DMS53 treated with DMSO at 0.1 percent for 48 hours (cell line): ENCODE measurements around the gene PDSS2.
A peak's percentile ranks its signal among the peaks of the same experiment; 100 is the strongest.
"Not testable (repeated sequence)": the region's sequence is repeated elsewhere in the genome, so short reads cannot be mapped to it uniquely, and the experiment has no call there.

Source experiments
- DNase-seq: peaks from one replicate; lab custom pipeline; 2025; ENCODE audit not compliant: unreplicated experiment; lab: John Stamatoyannopoulos, UW

Gene PDSS2

DNA sequence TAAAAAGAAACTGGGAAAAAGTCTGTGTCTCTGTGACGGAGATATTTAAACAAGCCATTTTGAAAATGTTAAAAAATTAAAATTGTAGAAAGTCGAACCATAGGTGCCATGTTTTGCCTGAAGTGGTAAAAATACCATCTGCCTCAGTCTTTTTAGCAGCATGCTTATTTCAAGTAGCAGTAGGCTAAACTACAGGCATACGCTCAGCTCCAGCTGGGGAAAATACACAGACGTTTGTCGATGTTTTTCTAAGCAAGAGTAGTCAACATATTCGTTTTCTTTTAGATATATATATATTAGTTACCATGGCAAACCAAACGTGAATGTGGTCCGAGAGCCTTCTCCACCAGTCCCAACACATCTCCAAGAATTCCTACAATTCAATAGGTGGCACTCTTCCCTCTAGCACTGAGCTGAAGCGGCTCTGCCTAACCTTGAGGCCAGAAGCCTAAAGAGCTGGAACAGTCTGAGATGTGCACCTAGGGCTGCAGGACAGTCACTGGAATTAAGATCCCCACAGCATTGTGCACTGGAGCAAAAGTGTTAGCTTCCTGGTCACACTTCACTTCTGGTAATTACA lies 273.9 kb downstream of the PDSS2 start:
- DNase-seq, result no peak

DNA sequence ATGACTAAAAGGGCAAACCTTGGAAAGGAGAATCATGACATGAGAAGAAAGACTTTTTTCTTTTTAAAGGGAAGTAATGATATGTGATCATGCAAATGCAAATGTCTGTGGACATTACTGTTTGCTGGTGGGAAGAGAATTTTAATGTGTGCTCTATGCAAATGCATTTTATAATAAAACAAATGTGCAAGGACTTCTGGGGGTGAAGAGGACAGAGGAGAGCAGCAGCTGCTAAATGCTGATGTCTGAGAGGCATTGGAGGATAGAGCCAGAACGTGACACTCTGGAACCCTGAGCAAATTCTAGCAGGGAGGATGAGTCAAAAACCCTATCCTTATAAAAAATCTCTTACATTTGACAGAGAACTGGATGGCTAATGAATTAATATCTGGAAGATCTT lies 274.9 kb downstream of the PDSS2 start:
- DNase-seq, result no peak

DNA sequence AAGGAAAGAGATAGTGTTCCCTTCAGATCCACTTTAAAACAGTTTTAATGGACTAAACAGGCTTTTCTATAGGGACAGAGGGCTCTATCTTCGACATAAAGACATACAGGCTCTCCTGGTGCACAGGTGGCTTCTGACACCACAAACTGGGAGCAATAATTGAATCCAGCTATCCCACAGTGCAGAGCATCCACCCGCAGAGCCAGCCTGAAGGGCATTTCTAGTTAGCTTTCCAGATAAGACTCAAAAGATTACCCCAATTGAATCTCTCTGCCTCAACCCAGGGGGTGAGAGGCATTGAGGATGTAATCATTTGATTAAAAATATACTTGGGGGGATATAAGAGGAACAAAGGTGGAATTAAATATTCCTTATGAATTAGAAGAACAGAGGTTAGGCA lies 279.3 kb downstream of the PDSS2 start:
- DNase-seq, result no peak

DNA sequence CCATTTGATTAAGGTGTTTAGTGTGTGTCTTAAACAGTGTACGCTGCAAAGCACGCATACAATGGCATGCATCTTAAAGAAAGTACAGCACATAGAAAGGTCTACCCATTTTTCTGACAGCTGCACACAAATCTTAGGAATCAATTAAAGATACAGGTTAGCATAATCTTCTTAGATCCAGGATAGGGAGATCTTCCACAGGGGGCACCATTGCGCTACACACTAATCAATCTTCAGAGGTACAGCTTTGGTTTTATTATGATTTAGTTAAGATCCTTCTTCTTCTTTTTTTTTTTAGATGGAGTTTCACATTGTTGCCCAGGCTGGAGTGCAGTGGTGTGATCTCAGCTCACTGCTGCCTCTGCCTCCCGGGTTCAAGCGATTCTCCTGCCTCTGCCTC lies 280.4 kb downstream of the PDSS2 start:
- no peak for DNase-seq

DNA sequence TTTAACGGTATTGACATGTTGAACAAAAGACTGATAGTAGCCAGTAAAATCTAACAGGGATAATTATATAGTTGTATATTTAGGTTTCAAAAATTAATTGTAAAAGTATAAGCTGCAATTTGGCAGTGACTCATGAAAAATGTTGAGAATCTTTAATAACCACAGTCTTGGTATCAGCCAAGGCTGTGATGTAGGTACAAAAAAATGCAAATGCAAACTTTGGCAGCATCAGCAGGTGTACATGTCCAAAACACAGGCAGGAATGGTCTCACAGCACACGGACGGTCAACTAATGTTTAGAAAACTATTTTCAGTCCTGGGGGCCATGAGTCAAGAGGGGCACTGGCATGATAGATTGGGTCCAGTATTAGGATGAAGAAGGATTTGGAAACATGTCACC lies 285.6 kb downstream of the PDSS2 start:
- no peak for DNase-seq

DNA sequence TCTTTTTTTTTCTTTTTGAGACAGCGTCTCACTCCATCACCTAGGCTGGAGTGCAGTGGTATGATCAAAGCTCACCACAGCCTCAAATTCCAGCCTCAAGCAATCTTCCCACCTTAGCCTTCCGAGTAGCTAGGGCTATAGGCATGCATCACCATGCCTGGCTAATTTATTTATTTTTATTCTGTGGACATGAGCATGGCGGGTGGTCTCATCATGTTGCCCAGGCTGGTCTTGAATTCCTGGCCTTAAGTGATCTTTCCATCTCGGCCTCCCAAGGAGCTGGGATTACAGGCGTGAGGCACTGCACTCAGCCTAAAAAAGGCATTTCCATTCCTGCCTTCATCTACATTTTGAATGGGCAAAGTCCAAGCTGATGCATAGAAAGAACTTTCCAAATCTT lies 287.9 kb downstream of the PDSS2 start:
- DNase-seq, result no peak

DNA sequence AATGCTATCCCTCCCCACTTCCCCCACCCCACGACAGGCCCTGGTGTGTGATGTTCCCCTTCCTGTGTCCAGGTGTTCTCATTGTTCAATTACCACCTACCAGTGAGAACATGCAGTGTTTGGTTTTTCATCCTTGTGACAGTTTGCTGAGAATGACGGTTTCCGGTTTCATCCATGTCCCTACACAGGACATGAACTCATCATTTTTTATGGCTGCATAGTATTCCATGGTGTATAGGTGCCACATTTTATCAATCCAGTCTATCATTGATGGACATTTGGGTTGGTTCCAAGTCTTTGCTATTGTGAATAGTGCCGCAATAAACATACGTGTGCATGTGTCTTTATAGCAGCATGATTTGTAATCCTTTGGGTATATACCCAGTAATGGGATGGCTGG lies 295.1 kb downstream of the PDSS2 start:
- DNase-seq, result not testable (repeated sequence)

DNA sequence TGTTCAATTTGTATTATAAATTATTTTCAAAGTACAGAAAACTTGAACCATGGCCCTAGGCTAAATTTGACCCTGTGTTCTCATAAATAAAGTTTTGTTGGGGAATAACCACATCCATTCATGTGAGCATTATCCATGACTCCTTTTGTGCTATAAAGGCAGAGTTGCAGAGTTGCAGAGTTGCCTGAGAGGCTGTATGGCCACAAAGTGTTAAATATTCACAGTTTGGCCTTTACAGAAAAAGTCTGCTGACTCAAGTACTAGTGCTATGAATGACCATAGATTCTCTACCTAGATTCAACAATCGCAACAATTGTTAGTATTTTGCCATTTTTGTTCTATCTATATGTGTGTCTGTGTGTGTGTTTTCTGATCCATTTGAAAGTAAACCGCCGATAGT lies 297.8 kb downstream of the PDSS2 start:
- DNase-seq, result no peak

DNA sequence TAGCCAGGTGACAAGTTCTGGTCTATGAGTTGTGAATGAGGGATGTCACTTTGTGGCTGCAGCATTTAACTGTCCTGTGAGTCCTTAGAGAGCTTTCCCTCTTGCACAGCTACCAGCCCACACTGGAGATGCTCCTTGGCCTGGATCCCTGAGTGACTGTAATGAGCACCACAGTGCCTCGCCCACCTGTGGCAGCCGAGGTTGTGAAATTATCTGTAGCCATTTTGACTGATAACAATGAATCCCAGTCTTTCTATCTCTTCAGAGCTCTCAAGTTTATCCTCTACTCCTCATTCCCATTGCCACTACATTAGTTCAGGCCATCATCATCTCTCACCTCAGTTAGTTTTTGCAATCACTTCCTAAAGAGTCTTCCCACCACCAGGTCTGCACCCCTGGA lies 302.7 kb downstream of the PDSS2 start:
- no peak for DNase-seq

DNA sequence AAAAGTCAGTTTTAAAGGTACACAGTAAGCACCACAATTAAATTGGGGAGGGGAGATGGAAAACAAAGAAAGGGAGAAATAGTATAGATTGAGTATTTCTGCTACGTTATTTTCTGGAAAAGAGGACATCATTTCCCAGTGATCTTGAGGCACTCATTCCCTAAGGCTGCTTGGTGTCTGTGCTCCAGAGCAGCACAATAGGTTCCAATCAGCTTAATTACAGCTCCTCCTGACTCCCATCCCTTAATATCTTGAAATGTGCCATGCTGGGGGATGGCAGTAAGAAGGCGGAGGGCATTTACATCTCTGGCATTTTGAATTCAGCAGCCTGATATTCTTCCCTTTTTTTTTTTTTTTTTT lies 304.6 kb downstream of the PDSS2 start:
- no peak for DNase-seq

DNA sequence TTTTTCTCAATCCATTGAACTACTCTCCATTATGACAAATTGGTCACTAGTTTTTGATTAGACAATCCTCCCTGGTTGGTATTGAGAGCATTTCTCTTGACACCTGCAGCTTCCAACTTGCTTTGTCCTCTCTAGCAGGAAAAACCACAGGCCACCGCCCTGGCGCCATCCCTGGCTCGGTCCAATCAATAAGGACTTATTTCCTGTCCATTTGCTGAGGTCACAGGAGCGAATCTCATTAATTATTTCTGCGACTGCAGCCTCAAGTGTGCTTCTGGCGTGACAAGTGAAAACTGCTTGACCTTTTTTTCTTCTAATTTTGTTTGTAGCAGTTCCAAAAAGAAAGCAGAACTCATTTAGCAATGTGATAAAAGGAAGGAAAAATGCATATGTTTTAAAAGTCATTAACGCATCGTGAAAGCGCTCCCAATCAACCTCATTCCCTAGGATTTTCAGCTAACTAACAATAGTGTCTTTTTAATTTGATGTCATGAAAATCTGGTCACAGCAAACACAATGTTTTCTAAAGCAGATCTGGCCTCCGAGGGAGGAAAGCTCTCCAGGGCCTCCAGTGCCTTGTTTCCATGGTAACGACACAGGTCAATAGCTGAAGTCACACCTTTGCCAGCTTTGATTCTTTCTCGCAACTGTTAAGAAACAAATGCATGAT lies 305.1 kb downstream of the PDSS2 start:
- DNase-seq, result peak; percentile 72

DNA sequence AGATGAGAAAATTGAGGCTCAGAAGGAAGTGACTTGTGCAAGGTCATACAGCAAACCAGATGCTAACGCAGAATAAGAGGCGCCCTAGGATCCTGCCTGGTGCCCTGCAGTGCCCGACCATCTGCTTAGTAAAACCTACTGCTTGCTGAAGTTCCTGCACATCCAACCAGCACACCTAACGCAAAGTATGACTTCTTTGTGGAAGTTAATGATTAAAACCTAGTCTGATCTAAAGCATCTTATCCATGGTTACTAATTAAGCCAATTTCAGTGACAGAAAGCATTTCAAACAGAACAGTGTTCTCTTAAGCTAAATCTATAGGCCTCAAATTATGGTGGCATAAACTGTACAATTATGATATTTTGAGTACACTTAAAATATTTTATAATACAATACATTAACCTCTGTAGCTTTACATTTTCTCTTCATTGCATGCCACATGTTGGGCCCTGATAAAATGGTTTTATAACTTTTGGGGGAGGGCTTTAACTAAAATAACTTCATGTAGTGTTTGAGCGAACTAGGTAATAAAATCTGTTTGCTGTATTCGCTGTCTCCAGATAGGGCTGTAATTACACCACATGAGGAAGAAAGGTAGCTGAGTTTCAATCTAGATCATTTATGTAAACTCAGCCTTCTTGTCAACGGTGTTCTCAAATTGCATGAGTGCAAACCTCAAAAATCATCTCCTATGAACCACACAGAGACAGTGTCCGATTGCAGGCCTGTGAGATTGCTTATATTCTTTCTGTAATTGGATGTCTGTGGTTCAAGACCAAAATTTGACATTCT lies 306.5 kb downstream of the PDSS2 start:
- DNase-seq, result peak; percentile 74

DNA sequence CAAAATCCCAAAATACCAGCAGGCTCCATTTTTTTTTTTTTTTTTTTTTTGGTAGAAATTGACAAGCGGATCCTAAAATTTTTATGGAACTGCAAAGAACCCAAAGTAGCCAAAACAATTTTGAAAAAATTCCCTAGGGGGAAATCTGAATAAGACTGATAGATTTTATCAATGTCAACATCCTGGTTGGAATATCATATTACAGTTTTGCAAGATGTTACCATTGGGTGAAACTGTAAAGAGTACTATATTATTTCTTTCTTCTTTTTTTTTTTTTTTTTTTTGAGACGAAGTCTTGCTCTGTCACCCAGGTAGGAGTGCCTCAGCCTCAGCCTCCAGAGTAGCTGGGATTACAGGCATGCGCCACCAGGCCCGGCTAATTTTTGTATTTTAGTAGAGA lies 314.7 kb downstream of the PDSS2 start:
- DNase-seq, result no peak

DNA sequence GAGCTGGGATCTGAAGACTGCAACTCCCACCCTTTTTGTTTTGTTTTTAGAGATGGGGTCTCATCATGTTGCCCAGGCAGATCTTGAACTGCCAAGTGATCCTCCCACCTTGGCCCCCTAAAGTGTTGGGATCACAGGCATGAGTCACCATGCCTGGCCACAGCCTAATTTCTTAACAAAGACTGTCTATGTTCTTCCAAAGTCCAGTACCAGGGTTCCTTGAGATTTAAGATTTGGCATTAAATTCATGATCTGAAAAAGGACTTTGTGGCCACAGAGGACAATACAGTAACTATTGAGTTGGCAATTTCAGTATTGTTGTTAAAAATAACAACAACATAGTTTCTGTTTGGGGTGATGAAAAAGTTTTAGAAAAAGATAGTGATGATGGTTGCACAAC lies 315.4 kb downstream of the PDSS2 start:
- DNase-seq, result no peak

DNA sequence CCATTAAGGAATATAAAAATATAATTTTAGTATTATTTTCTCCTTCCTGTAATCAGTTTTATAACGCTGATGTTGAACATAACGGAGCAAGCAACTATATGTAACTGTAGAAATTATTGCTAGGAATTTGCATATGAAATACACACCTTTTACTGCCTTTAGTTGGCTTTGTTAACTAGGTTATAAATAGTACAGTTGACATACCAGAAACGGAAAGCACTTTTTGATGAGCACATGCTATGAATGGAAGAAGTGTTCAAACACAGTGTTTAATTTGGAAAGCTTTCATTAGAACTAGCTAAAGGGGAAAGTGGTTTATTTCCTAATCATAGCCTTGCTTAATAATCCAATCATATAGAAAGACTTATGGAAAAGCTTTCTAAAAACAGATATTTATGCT lies 318.8 kb downstream of the PDSS2 start:
- DNase-seq, result no peak

DNA sequence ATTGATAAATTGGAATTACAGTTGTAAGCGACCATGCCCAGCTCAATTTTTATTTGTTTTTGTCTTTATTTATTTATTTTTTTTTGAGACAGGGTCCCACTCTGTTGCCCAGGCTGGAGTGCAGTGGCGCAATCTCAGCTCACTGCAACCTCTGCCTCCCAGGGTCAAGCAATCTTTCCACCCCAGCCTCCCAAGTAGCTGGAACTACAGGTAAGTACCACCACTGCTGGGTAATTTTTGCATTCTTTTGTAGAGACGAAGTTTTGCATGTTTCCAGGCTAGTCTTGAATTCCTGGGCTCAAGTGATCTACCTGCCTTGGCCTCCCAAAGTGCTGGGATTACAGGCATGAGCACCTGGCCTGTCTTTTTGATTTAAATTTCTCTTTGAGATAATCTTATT lies 323.0 kb downstream of the PDSS2 start:
- not testable (repeated sequence) for DNase-seq

DNA sequence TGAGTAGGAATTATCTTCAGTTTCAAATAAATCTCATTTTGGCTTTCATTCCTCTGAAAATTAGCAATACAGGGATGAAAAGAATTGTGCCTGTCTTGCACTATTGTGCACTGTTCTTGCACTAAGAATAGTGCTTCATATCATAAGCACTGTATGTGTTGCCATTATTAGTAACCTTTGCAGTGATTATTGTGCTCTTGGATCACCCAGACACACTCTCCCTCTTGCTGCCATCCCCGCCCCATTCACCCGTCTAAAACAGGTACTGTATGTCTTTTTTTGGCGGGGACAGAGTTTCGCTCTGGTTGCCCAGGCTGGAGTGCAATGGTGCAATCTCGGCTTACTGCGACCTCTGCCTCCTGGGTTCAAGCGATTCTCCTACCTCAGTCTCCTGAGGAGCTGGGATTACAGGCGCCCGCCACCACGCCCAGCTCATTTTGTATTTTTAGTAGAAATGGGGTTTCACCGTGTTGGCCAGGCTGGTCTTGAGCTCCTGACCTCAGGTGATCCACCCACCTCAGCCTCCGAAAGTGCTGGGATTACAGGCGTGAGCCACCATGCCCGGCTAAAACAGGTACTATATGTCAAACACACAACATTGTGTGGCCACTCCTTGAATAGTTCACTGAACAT lies 324.2 kb downstream of the PDSS2 start:
- DNase-seq, result not testable (repeated sequence)

DNA sequence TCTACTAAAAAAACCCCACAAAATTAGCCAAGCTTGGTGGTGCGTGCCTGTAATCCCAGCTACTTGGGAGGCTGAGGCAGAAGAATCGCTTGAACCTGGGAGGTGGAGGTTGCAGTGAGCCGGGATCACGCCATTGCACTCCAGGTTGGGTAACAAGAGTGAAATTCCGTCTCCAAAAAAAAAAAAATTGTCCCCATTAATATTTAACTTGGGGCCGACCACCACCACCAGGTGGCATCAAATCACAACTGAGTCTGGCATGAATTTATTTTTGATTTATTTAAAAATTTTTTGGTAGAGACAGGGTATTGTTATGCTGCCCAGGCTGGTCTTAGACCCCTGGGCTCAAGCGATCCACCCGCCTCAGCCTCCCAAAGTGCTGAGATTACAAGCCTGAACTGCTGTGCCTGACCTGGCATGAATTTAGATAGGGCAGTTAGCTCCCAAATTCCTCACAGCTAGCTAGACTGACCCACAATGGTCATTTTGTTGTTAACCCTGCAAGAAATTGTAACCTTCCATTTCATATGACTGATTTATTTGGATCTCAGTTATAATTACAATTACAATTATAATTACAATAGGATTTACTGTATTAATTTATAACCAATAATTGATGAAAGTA lies 326.9 kb downstream of the PDSS2 start:
- peak; percentile 3 for DNase-seq

DNA sequence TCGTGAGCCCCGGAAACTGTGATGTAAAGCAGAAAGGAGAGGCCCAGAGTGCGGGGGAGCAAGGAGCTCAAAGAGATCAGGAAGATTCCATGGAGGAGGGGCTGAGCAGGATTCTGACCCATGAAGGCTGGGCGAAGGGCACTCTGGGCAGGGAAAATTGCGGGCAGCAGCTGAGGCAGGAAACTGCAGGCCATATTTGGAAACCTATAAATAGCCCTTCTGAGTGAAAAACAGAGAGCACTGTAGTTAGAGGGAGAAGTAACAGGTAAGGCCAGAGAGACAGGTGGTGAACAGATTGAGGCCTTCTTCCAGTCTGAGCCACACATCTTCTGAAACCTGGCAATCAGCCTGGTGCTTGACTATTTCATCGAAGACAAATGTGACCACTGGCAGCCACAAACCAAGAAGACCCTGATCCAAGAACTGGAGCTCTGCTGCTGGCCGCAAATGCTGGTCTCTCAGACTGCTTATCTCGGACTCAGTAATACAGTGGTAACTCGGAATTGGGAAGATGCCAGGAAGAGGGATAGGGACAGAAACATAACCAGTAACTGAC lies 329.9 kb downstream of the PDSS2 start:
- peak; percentile 18 for DNase-seq

DNA sequence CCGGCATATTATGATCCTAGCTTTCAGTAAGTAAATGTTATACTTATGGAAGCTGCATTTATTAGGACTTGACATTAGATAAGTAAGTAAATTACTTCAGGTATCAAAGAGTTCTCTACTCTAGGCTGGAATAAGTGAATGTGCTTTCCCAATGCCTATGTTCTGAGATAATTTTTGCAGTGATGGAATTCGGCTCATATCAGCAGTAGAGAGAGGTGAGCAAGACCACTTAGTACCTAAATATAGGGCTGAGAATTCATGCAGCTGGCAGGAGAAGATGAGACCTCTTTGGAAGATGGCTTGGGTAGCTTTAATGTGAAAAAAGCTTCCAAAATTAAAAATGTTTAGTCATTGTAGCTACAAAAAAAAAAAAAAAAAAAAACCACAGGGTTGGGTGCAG lies 330.8 kb downstream of the PDSS2 start:
- no peak for DNase-seq

DNA sequence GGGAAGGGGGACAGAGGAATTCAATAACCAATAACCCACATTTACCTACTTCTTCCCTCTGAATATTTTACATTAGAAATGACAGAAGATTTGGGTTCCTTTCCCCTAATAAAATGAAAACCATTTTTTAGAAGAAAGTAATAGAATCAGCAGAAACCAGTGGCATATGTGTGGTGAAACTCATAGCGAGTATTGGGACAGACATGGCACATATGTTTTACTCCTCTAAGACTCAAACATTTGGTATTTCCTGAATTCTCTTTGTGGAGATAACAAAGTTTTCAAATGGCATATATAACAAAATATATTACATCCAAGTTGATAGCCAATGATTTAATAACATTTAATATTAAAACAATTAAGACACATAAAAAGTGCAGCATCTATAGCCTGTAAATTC lies 331.2 kb downstream of the PDSS2 start:
- no peak for DNase-seq
